Brain microvascular endothelial cell (primary cell): ENCODE results near the gene GLYATL3.

Experiments used
- DNase-seq: peaks from one replicate; pipeline ENCODE4 v3.0.0-alpha.2; 2020
- H3K27ac ChIP-seq: fragments of 250-450 bp; sonication (Bioruptor Pico); 2 replicates; pipeline ENCODE4 v1.5.1; 2020; ENCODE audit warnings: mild to moderate bottlenecking, moderate library complexity
- H3K27me3 ChIP-seq: fragments of 250-450 bp; sonication (Bioruptor Pico); replicated peaks from 2 replicates; pipeline ENCODE4 v1.5.1; 2020; ENCODE audit warnings: mild to moderate bottlenecking
- H3K36me3 ChIP-seq: fragments of 250-450 bp; sonication (Bioruptor Pico); replicated peaks from 2 replicates; pipeline ENCODE4 v1.5.1; 2020; ENCODE audit warnings: mild to moderate bottlenecking
- H3K4me3 ChIP-seq: 2 replicates; pipeline ENCODE4 v1.5.1; 2011; ENCODE audit warnings: low read depth, mild to moderate bottlenecking, control low read depth, low read length, moderate library complexity
- CTCF ChIP-seq: IDR thresholded peaks from 2 replicates; pipeline ENCODE4 v1.5.1; 2011; ENCODE audit warnings: low read depth, mild to moderate bottlenecking, moderate library complexity, low read length, control low read depth, inconsistent platforms; ENCODE audit errors: missing control alignments
- in situ Hi-C: cut with HindIII; loops from 2 replicates; pipeline ENCODE4 v1.10.0; 2017; ENCODE audit warnings: low sequenced_read_pairs, low pct_ligation_motif_present

GLYATL3 gene

GRCh38 chr6:49565855-49566254 is 66.1 kb downstream of the GLYATL3 start:
- Histone ChIP-seq H3K27ac (no peak overlapping the region), H3K4me3 (no peak overlapping the region), H3K27me3 (no peaks in the 10 kb centered on the region), H3K36me3 (no peaks in the 10 kb centered on the region)
- in situ Hi-C loops: no loop called here
- no peak for TF ChIP-seq CTCF
- no peak for DNase-seq

- TF ChIP-seq CTCF: no peak
Observed at GRCh38 chr6:49570474-49571079, 70.9 kb downstream of the GLYATL3 start.

GRCh38 chr6:49576618-49577017 is 76.9 kb downstream of the GLYATL3 start:
- H3K36me3 ChIP-seq: no peaks in the 10 kb centered on the region
- no peak overlapping the region for H3K4me3 ChIP-seq
- no peak for DNase-seq
- no peak overlapping the region for H3K27ac ChIP-seq
- in situ Hi-C loops: no loop called here
- no peaks in the 10 kb centered on the region for H3K27me3 ChIP-seq
- no peak for TF ChIP-seq CTCF

More at GRCh38 chr6:49570474-49571079, 70.9 kb downstream of the GLYATL3 start:
- no peaks in the 10 kb centered on the region for H3K27me3 ChIP-seq
- DNase-seq: no peak
- H3K36me3 ChIP-seq: no peaks in the 10 kb centered on the region
- no peak overlapping the region for H3K27ac ChIP-seq
- in situ Hi-C loops: no loop called here
- H3K4me3 ChIP-seq: no peak overlapping the region
